SK-N-SH (cell line): Measurements from ENCODE around the gene RSRC2. TPM values are rescaled to one million over a fixed set of nuclear protein-coding genes. Genes with fewer than 3 reads are reported as not detected.

Experiments used
- CTCF ChIA-PET: fragments of 300-600, 350-600 bp; formaldehyde crosslinking; extraction: SDS; loops from one replicate; lab custom pipeline; 2021; lab: Yijun Ruan, JAX
- POLR2A ChIA-PET: fragments of 350-600 bp; sonication (Branson Sonifier 250); formaldehyde crosslinking; extraction: SDS; loops from one replicate; lab custom pipeline; 2020; ENCODE audit warnings: antibody characterized with exemption, inconsistent platforms; lab: Yijun Ruan, JAX
- DNase-seq: peaks from one replicate; pipeline ENCODE4 v3.0.0; 2012
- H2AFZ ChIP-seq: fragments of 200-600 bp; sonication (generic); 2 replicates; pipeline ENCODE4 v1.8.1; 2016; ENCODE audit warnings: antibody characterized with exemption, mild to moderate bottlenecking, low read depth
- H3F3A ChIP-seq: fragments of 200-600 bp; sonication (generic); replicated peaks from 2 replicates; pipeline ENCODE3; 2016; ENCODE audit warnings: antibody characterized with exemption, mild to moderate bottlenecking; ENCODE audit not compliant: insufficient read depth
- H3K27ac ChIP-seq, 2 experiments: fragments of 200-500 bp in 1 of 2; fragments of 200-600 bp in 1 of 2; sonication (Bioruptor generic) in 1 of 2; sonication (generic), shearing (Covaris generic) in 1 of 2; 2 replicates each; pipeline versions ENCODE4 v1.5.1 to v1.6.1; 2014 to 2016; ENCODE audit warnings: low read depth in 2 of 2, inconsistent platforms in 1 of 2, low read length in 1 of 2, mild to moderate bottlenecking in 1 of 2, mixed read lengths in 1 of 2
- H3K27me3 ChIP-seq: fragments of 200-600 bp; sonication (generic), shearing (Covaris generic); 2 replicates; pipeline ENCODE4 v1.6.1; 2016; ENCODE audit warnings: mixed run types; ENCODE audit not compliant: insufficient read depth
- H3K36me3 ChIP-seq, 2 experiments: fragments of 200-500 bp in 1 of 2; fragments of 200-600 bp in 1 of 2; sonication (Bioruptor generic) in 1 of 2; sonication (generic) in 1 of 2; replicated peaks in 1 of 2; 2 replicates each; pipeline versions ENCODE3 to v1.5.1; 2014 to 2016; ENCODE audit warnings: low read length in 1 of 2, mild to moderate bottlenecking in 1 of 2; ENCODE audit not compliant: insufficient read depth in 2 of 2, control insufficient read depth in 1 of 2
- H3K4me1 ChIP-seq, 2 experiments: fragments of 200-500 bp in 1 of 2; fragments of 200-600 bp in 1 of 2; sonication (Bioruptor generic) in 1 of 2; sonication (generic), shearing (Covaris generic) in 1 of 2; 2 replicates each; pipeline versions ENCODE4 v1.5.1 to v1.6.1; 2014 to 2016; ENCODE audit warnings: low read depth in 1 of 2, low read length in 1 of 2, mixed run types in 1 of 2; ENCODE audit not compliant: insufficient read depth in 2 of 2, control insufficient read depth in 1 of 2
- H3K4me2 ChIP-seq: fragments of 200-600 bp; sonication (generic), shearing (Covaris generic); 2 replicates; pipeline ENCODE4 v1.6.1; 2017; ENCODE audit warnings: mixed run types
- H3K4me3 ChIP-seq, 2 experiments: fragments of 200-500 bp in 1 of 2; fragments of 200-600 bp in 1 of 2; sonication (Bioruptor generic) in 1 of 2; sonication (generic), shearing (Covaris generic) in 1 of 2; 2 replicates each; pipeline versions ENCODE4 v1.5.1 to v1.8.1; 2014 to 2016; ENCODE audit warnings: low read depth in 2 of 2, inconsistent platforms in 1 of 2, low read length in 1 of 2, mild to moderate bottlenecking in 1 of 2, mixed read lengths in 1 of 2, moderate library complexity in 1 of 2
- H3K79me2 ChIP-seq: fragments of 200-600 bp; sonication (generic); 2 replicates; pipeline ENCODE4 v1.8.1; 2017; ENCODE audit warnings: mild to moderate bottlenecking; ENCODE audit not compliant: insufficient read depth
- H3K9ac ChIP-seq: fragments of 200-600 bp; sonication (generic); 2 replicates; pipeline ENCODE4 v1.6.1; 2017; ENCODE audit warnings: mixed run types
- H3K9me2 ChIP-seq: fragments of 200-600 bp; sonication (generic); 2 replicates; pipeline ENCODE4 v1.6.1; 2017; ENCODE audit warnings: mixed run types
- H3K9me3 ChIP-seq: fragments of 200-600 bp; sonication (generic); 2 replicates; pipeline ENCODE4 v1.6.1; 2017; ENCODE audit warnings: mixed run types, mild to moderate bottlenecking, moderate library complexity
- H4K20me1 ChIP-seq: fragments of 200-600 bp; sonication (generic); 2 replicates; pipeline ENCODE4 v1.6.1; 2017; ENCODE audit warnings: mild to moderate bottlenecking, mixed run types; ENCODE audit not compliant: insufficient read depth
- ELF1 ChIP-seq: IDR thresholded peaks from 2 replicates; pipeline ENCODE4 v1.4.0; 2012
- EZH2phosphoT487 ChIP-seq: fragments of 200-600 bp; sonication (generic); IDR thresholded peaks from 2 replicates; pipeline ENCODE4 v1.6.1; 2017; ENCODE audit warnings: low read depth, mixed run types, mild to moderate bottlenecking, antibody characterized with exemption, moderate library complexity, borderline replicate concordance
- FOXJ3 ChIP-seq: sonication (generic); formaldehyde crosslinking; IDR thresholded peaks from 2 replicates; pipeline ENCODE4 v1.5.1; 2020; ENCODE audit warnings: mild to moderate bottlenecking, missing genetic modification reagents
- FOXM1 ChIP-seq: IDR thresholded peaks from 2 replicates; pipeline ENCODE4 v1.4.0; 2012; ENCODE audit warnings: low read depth, mild to moderate bottlenecking
- MEF2A ChIP-seq: IDR thresholded peaks from 2 replicates; pipeline ENCODE4 v1.4.0; 2012; ENCODE audit warnings: low read depth, borderline replicate concordance
- MXI1 ChIP-seq: IDR thresholded peaks from 2 replicates; pipeline ENCODE4 v1.6.1; 2012; ENCODE audit warnings: mild to moderate bottlenecking, low read depth, low read length, improper control_type of control experiment
- NFIC ChIP-seq: IDR thresholded peaks from 2 replicates; pipeline ENCODE4 v1.4.0; 2012; ENCODE audit warnings: borderline replicate concordance
- RAD21 ChIP-seq: IDR thresholded peaks from 2 replicates; pipeline ENCODE4 v1.6.1; 2012; ENCODE audit warnings: mild to moderate bottlenecking, low read length
- RCOR1 ChIP-seq: fragments of 150-350 bp; IDR thresholded peaks from 2 replicates; pipeline ENCODE4 v1.6.1; 2017; ENCODE audit warnings: antibody characterized with exemption, low read length
- RXRA ChIP-seq: IDR thresholded peaks from 2 replicates; pipeline ENCODE4 v1.4.0; 2012; ENCODE audit warnings: low read depth, mild to moderate bottlenecking, borderline replicate concordance
- SMC3 ChIP-seq: IDR thresholded peaks from 2 replicates; pipeline ENCODE4 v1.6.1; 2012; ENCODE audit warnings: low read depth, low read length, improper control_type of control experiment
- TAF1 ChIP-seq: IDR thresholded peaks from 2 replicates; pipeline ENCODE4 v1.6.1; 2012; ENCODE audit warnings: low read depth, mild to moderate bottlenecking, low read length, moderate library complexity, borderline replicate concordance
- TCF12 ChIP-seq: IDR thresholded peaks from 2 replicates; pipeline ENCODE4 v1.4.0; 2012
- YY1 ChIP-seq: IDR thresholded peaks from 2 replicates; pipeline ENCODE4 v1.4.0; 2012; ENCODE audit warnings: low read depth, mild to moderate bottlenecking
- WGBS: methylation state at CpG from one replicate; pipeline ENCODE4 v1.1.6; 2017; ENCODE audit warnings: low lambda C conversion rate; 5-methylcytosine and 5-hydroxymethylcytosine counted together
- polyA plus RNA-seq, 3 experiments: library from polyadenylated mRNA; depleted of rRNA; stranded (reverse); fragments of >200 nt; gene quantifications; 2 replicates each; pipeline ENCODE4 v1.2.3, GENCODE V29; 2012
- TF ChIP-seq, protein P1 (sequence below): fragments of 150-350 bp; IDR thresholded peaks from 2 replicates; pipeline ENCODE4 v1.6.1; 2017; ENCODE audit warnings: antibody characterized with exemption, low read length, low read depth, borderline replicate concordance
- TF ChIP-seq, protein P2 (sequence below): fragments of 200-600 bp; sonication (generic); IDR thresholded peaks from 2 replicates; pipeline ENCODE4 v1.6.1; 2017; ENCODE audit warnings: antibody characterized with exemption, mild to moderate bottlenecking, moderate library complexity
- TF ChIP-seq, protein P3 (sequence below): IDR thresholded peaks from 2 replicates; pipeline ENCODE4; 2012
- TF ChIP-seq, protein P4 (sequence below): IDR thresholded peaks from 2 replicates; pipeline ENCODE4 v1.4.0; 2012; ENCODE audit warnings: low read depth
- TF ChIP-seq, protein P5 (sequence below): IDR thresholded peaks from 2 replicates; pipeline ENCODE4 v1.6.1; 2012; ENCODE audit warnings: mild to moderate bottlenecking, low read depth, low read length, moderate library complexity
- TF ChIP-seq, protein P6 (sequence below): IDR thresholded peaks from 2 replicates; pipeline ENCODE4 v1.4.0; 2012; ENCODE audit warnings: low read depth, borderline replicate concordance

RSRC2 gene
- polyA plus RNA-seq, 1 of the 3 experiments (the other 2 are of a cell fraction), result 24.8 TPM

DNA sequence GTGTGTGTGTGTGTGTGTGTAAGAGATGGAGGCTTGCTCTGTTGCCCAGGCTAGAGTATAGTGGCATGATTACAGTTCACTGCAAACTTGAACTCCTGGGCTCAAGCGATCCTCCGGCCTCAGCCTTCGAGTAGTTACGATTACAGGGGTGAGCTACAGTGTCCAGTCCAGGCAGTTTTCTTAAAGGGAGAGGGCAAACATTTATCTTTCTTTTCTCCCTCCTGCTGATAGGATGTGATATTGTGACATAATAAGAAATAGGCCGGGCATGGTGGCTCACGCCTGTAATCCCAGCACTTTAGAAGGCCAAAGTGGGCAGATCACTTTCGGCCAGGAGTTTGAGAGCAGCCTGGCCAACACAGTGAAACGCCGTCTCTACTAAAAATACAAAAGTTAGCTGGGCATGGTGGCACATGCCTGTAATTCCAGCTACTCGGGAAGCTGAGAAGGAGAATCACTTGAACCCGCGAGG, 72.5 kb downstream of the RSRC2 start:
- TF ChIP-seq NFIC (no peak), RXRA (no peak), MEF2A (no peak), RCOR1 (no peak), MXI1 (no peak), RAD21 (no peak), FOXM1 (no peak), TAF1 (no peak), YY1 (no peak), SMC3 (no peak), EZH2phosphoT487 (no peak), FOXJ3 (no peak), TCF12 (no peak), ELF1 (no peak)
- TF ChIP-seq, protein P1, sequence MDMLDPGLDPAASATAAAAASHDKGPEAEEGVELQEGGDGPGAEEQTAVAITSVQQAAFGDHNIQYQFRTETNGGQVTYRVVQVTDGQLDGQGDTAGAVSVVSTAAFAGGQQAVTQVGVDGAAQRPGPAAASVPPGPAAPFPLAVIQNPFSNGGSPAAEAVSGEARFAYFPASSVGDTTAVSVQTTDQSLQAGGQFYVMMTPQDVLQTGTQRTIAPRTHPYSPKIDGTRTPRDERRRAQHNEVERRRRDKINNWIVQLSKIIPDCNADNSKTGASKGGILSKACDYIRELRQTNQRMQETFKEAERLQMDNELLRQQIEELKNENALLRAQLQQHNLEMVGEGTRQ, result no peak
- TF ChIP-seq, protein P2, sequence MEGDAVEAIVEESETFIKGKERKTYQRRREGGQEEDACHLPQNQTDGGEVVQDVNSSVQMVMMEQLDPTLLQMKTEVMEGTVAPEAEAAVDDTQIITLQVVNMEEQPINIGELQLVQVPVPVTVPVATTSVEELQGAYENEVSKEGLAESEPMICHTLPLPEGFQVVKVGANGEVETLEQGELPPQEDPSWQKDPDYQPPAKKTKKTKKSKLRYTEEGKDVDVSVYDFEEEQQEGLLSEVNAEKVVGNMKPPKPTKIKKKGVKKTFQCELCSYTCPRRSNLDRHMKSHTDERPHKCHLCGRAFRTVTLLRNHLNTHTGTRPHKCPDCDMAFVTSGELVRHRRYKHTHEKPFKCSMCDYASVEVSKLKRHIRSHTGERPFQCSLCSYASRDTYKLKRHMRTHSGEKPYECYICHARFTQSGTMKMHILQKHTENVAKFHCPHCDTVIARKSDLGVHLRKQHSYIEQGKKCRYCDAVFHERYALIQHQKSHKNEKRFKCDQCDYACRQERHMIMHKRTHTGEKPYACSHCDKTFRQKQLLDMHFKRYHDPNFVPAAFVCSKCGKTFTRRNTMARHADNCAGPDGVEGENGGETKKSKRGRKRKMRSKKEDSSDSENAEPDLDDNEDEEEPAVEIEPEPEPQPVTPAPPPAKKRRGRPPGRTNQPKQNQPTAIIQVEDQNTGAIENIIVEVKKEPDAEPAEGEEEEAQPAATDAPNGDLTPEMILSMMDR, result no peak
- TF ChIP-seq, protein P3, sequence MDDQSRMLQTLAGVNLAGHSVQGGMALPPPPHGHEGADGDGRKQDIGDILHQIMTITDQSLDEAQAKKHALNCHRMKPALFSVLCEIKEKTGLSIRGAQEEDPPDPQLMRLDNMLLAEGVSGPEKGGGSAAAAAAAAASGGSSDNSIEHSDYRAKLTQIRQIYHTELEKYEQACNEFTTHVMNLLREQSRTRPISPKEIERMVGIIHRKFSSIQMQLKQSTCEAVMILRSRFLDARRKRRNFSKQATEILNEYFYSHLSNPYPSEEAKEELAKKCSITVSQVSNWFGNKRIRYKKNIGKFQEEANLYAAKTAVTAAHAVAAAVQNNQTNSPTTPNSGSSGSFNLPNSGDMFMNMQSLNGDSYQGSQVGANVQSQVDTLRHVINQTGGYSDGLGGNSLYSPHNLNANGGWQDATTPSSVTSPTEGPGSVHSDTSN, result no peak
- TF ChIP-seq, protein P4, sequence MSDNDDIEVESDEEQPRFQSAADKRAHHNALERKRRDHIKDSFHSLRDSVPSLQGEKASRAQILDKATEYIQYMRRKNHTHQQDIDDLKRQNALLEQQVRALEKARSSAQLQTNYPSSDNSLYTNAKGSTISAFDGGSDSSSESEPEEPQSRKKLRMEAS, result no peak
- TF ChIP-seq, protein P5, sequence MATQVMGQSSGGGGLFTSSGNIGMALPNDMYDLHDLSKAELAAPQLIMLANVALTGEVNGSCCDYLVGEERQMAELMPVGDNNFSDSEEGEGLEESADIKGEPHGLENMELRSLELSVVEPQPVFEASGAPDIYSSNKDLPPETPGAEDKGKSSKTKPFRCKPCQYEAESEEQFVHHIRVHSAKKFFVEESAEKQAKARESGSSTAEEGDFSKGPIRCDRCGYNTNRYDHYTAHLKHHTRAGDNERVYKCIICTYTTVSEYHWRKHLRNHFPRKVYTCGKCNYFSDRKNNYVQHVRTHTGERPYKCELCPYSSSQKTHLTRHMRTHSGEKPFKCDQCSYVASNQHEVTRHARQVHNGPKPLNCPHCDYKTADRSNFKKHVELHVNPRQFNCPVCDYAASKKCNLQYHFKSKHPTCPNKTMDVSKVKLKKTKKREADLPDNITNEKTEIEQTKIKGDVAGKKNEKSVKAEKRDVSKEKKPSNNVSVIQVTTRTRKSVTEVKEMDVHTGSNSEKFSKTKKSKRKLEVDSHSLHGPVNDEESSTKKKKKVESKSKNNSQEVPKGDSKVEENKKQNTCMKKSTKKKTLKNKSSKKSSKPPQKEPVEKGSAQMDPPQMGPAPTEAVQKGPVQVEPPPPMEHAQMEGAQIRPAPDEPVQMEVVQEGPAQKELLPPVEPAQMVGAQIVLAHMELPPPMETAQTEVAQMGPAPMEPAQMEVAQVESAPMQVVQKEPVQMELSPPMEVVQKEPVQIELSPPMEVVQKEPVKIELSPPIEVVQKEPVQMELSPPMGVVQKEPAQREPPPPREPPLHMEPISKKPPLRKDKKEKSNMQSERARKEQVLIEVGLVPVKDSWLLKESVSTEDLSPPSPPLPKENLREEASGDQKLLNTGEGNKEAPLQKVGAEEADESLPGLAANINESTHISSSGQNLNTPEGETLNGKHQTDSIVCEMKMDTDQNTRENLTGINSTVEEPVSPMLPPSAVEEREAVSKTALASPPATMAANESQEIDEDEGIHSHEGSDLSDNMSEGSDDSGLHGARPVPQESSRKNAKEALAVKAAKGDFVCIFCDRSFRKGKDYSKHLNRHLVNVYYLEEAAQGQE, result no peak
- TF ChIP-seq, protein P6, sequence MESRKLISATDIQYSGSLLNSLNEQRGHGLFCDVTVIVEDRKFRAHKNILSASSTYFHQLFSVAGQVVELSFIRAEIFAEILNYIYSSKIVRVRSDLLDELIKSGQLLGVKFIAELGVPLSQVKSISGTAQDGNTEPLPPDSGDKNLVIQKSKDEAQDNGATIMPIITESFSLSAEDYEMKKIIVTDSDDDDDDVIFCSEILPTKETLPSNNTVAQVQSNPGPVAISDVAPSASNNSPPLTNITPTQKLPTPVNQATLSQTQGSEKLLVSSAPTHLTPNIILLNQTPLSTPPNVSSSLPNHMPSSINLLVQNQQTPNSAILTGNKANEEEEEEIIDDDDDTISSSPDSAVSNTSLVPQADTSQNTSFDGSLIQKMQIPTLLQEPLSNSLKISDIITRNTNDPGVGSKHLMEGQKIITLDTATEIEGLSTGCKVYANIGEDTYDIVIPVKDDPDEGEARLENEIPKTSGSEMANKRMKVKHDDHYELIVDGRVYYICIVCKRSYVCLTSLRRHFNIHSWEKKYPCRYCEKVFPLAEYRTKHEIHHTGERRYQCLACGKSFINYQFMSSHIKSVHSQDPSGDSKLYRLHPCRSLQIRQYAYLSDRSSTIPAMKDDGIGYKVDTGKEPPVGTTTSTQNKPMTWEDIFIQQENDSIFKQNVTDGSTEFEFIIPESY, result no peak
- CTCF ChIA-PET, result interaction anchor here (1.2 kb wide), 1 partner anchor 17 kb away, joined by 6 read pairs; no protein-coding TSS in a partner anchor

More for the DNA sequence above, 72.5 kb downstream of the RSRC2 start:
- H3K9me3 ChIP-seq, result no peaks in the 10 kb centered on the region
- H3K27me3 ChIP-seq, result no peaks in the 10 kb centered on the region
- no peaks in the 10 kb centered on the region for H3K36me3 ChIP-seq
- POLR2A ChIA-PET, result no interaction called here
- no peak for DNase-seq
- no peak overlapping the region for H3K4me3 ChIP-seq
- 96% methylated on average over 12 of the region's 12 CpGs for WGBS
- peaks cover 3% of the 10 kb centered on the region for H3F3A ChIP-seq
- no peak overlapping the region for H3K4me2 ChIP-seq
- peak overlapping the region; percentile 70; the same call in 1 of the 2 replicates for H2AFZ ChIP-seq
- no peak overlapping the region for H3K9ac ChIP-seq
- no peaks in the 10 kb centered on the region for H3K9me2 ChIP-seq
- H3K27ac ChIP-seq, result no peak overlapping the region
- no peaks in the 10 kb centered on the region for H3K79me2 ChIP-seq
- H3K4me1 ChIP-seq, result no peaks in the 10 kb centered on the region
- H4K20me1 ChIP-seq, result no peaks in the 10 kb centered on the region
